ENCODE data around the gene NTN1.

Gene NTN1

GRCh38 chr17:9175700-9176467, 154.6 kb downstream of the NTN1 start:
- no peak overlapping the region for H3K4me3 ChIP-seq (ENCODE audit: low read depth, low read length)
- no peak for TF ChIP-seq CTCF (IDR thresholded peaks at IDR 0.05; ENCODE audit: borderline replicate concordance, insufficient read depth, low read depth, low read length)

GRCh38 chr17:9177212-9177611, 155.9 kb downstream of the NTN1 start:
- no peak for TF ChIP-seq CTCF (IDR thresholded peaks at IDR 0.05; ENCODE audit: borderline replicate concordance, insufficient read depth, low read depth, low read length)
- H3K4me3 ChIP-seq (ENCODE audit: low read depth, low read length) = no peak overlapping the region

GRCh38 chr17:9178319-9178718, 157.0 kb downstream of the NTN1 start:
- TF ChIP-seq CTCF (IDR thresholded peaks at IDR 0.05; ENCODE audit: borderline replicate concordance, insufficient read depth, low read depth, low read length) = no peak
- no peak overlapping the region for H3K4me3 ChIP-seq (ENCODE audit: low read depth, low read length)

GRCh38 chr17:9179602-9180001, 158.3 kb downstream of the NTN1 start:
- H3K4me3 ChIP-seq (ENCODE audit: low read depth, low read length) = no peak overlapping the region
- TF ChIP-seq CTCF (IDR thresholded peaks at IDR 0.05; ENCODE audit: borderline replicate concordance, insufficient read depth, low read depth, low read length) = no peak

GRCh38 chr17:9181640-9182039, 160.3 kb downstream of the NTN1 start:
- H3K4me3 ChIP-seq (ENCODE audit: low read depth, low read length) = no peak overlapping the region
- TF ChIP-seq CTCF (IDR thresholded peaks at IDR 0.05; ENCODE audit: borderline replicate concordance, insufficient read depth, low read depth, low read length) = no peak

GRCh38 chr17:9183306-9183705, 162.0 kb downstream of the NTN1 start:
- TF ChIP-seq CTCF (IDR thresholded peaks at IDR 0.05; ENCODE audit: borderline replicate concordance, insufficient read depth, low read depth, low read length) = no peak
- H3K4me3 ChIP-seq (ENCODE audit: low read depth, low read length) = no peak overlapping the region

GRCh38 chr17:9185142-9185541, 163.8 kb downstream of the NTN1 start:
- TF ChIP-seq CTCF (IDR thresholded peaks at IDR 0.05; ENCODE audit: borderline replicate concordance, insufficient read depth, low read depth, low read length) = no peak
- no peak overlapping the region for H3K4me3 ChIP-seq (ENCODE audit: low read depth, low read length)

Measured in GM12875 (cell line).